MM.1S (cell line): ENCODE measurements around the gene ZNRF1.

Experiments
- EZH2 ChIP-seq: fragments of 300-600 bp; sonication (generic); optimal IDR thresholded peaks from 2 replicates; pipeline ENCODE3; 2017; ENCODE audit warnings: low read depth, mild to moderate bottlenecking, antibody characterized with exemption, low read length, mixed read lengths
- EZH2phosphoT487 ChIP-seq: fragments of 300-600 bp; sonication (generic); IDR thresholded peaks from 2 replicates; pipeline ENCODE4 v1.6.1; 2018; ENCODE audit warnings: antibody characterized with exemption, low read length
- TF ChIP-seq, protein P1 (sequence below): fragments of 300-600 bp; sonication (generic); IDR thresholded peaks from 2 replicates; pipeline ENCODE4 v1.5.1; 2016; ENCODE audit warnings: antibody characterized with exemption, low read length, mixed read lengths

DNA sequence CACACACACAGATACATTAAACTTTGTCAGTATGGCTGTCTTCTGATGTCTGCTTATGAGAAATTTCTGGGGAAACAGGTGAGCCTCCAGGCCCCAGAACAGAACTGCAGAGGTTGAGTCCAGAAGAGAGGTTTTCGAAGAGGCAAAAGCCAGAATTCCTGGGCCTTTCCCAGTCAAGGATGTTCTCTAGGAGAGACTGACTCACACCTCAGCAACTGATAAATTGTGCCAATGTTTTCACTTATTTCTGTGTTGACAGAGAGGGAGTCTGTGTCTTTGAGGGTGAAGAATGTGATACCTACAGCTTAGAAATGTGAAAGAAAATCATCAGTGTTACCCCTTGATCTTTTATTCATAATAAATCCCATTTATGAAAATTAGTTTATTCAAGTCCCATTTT, 87.5 kb downstream of the ZNRF1 start:
- no peak for TF ChIP-seq EZH2phosphoT487
- TF ChIP-seq, protein P1, sequence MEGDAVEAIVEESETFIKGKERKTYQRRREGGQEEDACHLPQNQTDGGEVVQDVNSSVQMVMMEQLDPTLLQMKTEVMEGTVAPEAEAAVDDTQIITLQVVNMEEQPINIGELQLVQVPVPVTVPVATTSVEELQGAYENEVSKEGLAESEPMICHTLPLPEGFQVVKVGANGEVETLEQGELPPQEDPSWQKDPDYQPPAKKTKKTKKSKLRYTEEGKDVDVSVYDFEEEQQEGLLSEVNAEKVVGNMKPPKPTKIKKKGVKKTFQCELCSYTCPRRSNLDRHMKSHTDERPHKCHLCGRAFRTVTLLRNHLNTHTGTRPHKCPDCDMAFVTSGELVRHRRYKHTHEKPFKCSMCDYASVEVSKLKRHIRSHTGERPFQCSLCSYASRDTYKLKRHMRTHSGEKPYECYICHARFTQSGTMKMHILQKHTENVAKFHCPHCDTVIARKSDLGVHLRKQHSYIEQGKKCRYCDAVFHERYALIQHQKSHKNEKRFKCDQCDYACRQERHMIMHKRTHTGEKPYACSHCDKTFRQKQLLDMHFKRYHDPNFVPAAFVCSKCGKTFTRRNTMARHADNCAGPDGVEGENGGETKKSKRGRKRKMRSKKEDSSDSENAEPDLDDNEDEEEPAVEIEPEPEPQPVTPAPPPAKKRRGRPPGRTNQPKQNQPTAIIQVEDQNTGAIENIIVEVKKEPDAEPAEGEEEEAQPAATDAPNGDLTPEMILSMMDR: no peak
- TF ChIP-seq EZH2: no peak
